Activated effector memory CD4-positive, alpha-beta T cell treated with anti-CD3 and anti-CD28 coated beads, Interleukin-2, amount 50 U/mL, for 16 hours (primary cell): ENCODE data around the gene TAGLN.

Experiments used
- DNase-seq: peaks from one replicate; pipeline ENCODE4 v3.0.0-alpha.2; 2020

TAGLN gene

GRCh38 chr11:117231842-117232091 is 32.6 kb downstream of the TAGLN start, which contains the start of gene PCSK7:
TSS of gene PCSK7 (minus strand) at chr11:117232073. CDS start at chr11:117229844, 2,229 bp downstream.
- no peak for DNase-seq

GRCh38 chr11:117232092-117232878 is 33.1 kb downstream of the TAGLN start, which contains the start of gene RNF214:
TSS of gene RNF214 (plus strand) at chr11:117232671. CDS start at chr11:117234273, 1,602 bp downstream.
- DNase-seq, result peak; percentile 92

- DNase-seq, result peak; percentile 67
Measured at GRCh38 chr11:117232911-117233409, 33.8 kb downstream of the TAGLN start.

- peak; percentile 50 for DNase-seq
Measured at GRCh38 chr11:117238221-117238620, 39.1 kb downstream of the TAGLN start.

- no peak for DNase-seq
Measured at GRCh38 chr11:117239295-117239694, 40.1 kb downstream of the TAGLN start.

GRCh38 chr11:117248341-117248740 is 49.2 kb downstream of the TAGLN start:
- no peak for DNase-seq

- DNase-seq, result no peak
Measured at GRCh38 chr11:117249571-117249970, 50.4 kb downstream of the TAGLN start.

DNA sequence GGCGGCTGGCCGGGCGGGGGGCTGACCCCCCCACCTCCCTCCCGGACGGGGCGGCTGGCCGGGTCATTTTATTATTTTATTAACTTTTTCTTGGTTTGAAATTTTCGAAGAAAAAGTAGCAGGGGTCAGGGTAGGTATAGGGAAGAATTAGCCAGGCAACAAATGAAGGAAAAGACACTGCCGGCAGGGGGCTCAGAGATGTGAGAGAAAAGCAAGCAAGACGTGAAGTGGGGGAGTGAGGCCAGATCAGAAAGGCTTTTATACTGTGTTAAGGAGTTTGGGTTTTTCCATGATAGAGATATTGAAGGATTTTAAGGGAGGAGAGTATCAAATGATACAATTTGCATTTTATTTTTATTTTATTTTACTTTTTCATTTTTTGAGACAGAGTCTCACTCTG is 52.3 kb downstream of the TAGLN start:
- no peak for DNase-seq

GRCh38 chr11:117255966-117256365 is 56.8 kb downstream of the TAGLN start:
- DNase-seq, result no peak

DNA sequence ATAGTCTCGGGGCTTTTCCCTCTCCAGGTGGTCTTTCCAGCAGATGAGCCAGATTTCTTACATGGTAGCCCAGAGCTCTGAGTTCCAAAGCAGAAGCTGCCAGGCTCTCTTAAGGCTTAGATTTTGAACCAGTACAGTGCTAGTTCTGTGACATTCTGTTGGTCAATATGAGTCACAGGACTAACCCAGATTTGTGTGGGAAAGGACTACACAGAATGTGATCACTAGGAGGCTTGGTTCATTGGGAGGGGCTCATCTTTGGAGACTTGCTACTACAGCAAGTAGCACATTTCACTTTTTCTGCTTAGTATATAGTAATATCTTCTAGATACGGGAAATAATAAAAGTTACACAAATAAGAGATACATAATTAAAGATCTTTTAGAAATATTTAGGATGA is 57.4 kb downstream of the TAGLN start:
- DNase-seq, result no peak
